Heart right ventricle (tissue), 16 donors: ENCODE data around the gene DHRS11. TPM values are rescaled to one million over a fixed set of nuclear protein-coding genes. Genes with fewer than 3 reads are reported as not detected.

Source experiments
- ATAC-seq, 8 donors: fragments of 200-7000 bp; cut with Tn5 transposase; one replicate each; pipeline ENCODE4 v1.9.1; 2020; ENCODE audit warnings: mild to moderate bottlenecking in 8 of 8, moderate library complexity in 8 of 8, moderate number of reproducible peaks in 1 of 8
- DNase-seq, 2 donors: peaks; one replicate each; pipeline ENCODE4 v3.0.0-alpha.2; 2020
- H3K27ac ChIP-seq, 10 donors: fragments of 200-600 bp; sonication (generic) in 2 of 10; one replicate each; pipeline versions ENCODE4 v1.5.0 to v1.8.0; 2020 to 2022; ENCODE audit warnings: mild to moderate bottlenecking in 3 of 10
- H3K27me3 ChIP-seq, 7 donors: fragments of 200-600 bp; one replicate each; pipeline ENCODE4 v1.8.0; 2021 to 2022; ENCODE audit warnings: mild to moderate bottlenecking in 2 of 7
- H3K36me3 ChIP-seq, 9 donors: fragments of 200-600 bp; sonication (generic) in 1 of 9; one replicate each; pipeline versions ENCODE4 v1.5.0 to v1.8.0; 2020 to 2022; ENCODE audit warnings: mild to moderate bottlenecking in 2 of 9
- H3K4me1 ChIP-seq, 9 donors: fragments of 200-600 bp; sonication (generic) in 1 of 9; one replicate each; pipeline versions ENCODE4 v1.5.0 to v1.8.0; 2020 to 2022; ENCODE audit warnings: mild to moderate bottlenecking in 4 of 9
- H3K4me3 ChIP-seq, 10 donors: fragments of 200-600 bp; sonication (generic) in 2 of 10; one replicate each; pipeline versions ENCODE4 v1.5.0 to v1.8.0; 2020 to 2022; ENCODE audit warnings: mild to moderate bottlenecking in 7 of 10, moderate library complexity in 2 of 10
- H3K9me3 ChIP-seq, 11 donors: fragments of 200-600 bp in 10 of 11; sonication (generic) in 2 of 11; one replicate each; pipeline versions ENCODE4 v1.5.0 to v1.8.0; 2013 to 2022; ENCODE audit warnings: mild to moderate bottlenecking in 2 of 11, control low read depth in 1 of 11, moderate library complexity in 1 of 11
- CTCF ChIP-seq, 9 donors: fragments of 200-600 bp; sonication (generic) in 2 of 9; IDR thresholded peaks; one replicate each; pipeline versions ENCODE4 v1.5.0 to v1.8.0; 2021 to 2022; ENCODE audit warnings: antibody characterized with exemption in 9 of 9, mild to moderate bottlenecking in 5 of 9, moderate library complexity in 1 of 9
- WGBS, 2 donors: extraction: QIAGEN DNeasy Blood & Tissue Kit; methylation state at CpG; one replicate each; pipeline ENCODE4 v1.1.7; 2013; ENCODE audit warnings: inconsistent platforms in 1 of 2; 5-methylcytosine and 5-hydroxymethylcytosine counted together
- intact Hi-C, 10 donors: fragments of 100-400 bp; cut with DNase I; formaldehyde crosslinking; loops; one replicate each; pipeline versions ENCODE4 v1.11.1 to v1.14.2; 2022
- polyA plus RNA-seq, 2 donors: library from polyadenylated mRNA; stranded (reverse); fragments of 200-250 nt; gene quantifications; one replicate each; pipeline ENCODE4 v1.2.3, GENCODE V29; 2013
- total RNA-seq, 10 donors: library from RNA; stranded (reverse); fragmentation: NEBNext Ultra II Directional in 3 of 10; extraction: Animal tissue kit (Norgen Biotek cat#: 25700) in 3 of 10; gene quantifications; one replicate each; pipeline versions ENCODE4 v1.2.1 to v1.2.4, GENCODE V29; 2021 to 2023
- donor health status: Arrhythmogenic right ventricular cardiomyopathy.
- donor health status: ischemic (EF 13 %, LVEDD 7.1; RV severe dilation, severe dysfunction).
- donor health status: healthy with polysubstance abuse.
- donor health status: DM: no; HTN: yes; CAD: no.
- donor health status: DM: no; HTN: no; CAD: no.
- donor health status: ischemic (EF 25% LVEDD 6.9; RV normal size, moderate dysfunction).
- donor health status: ischemic (EF 25% LVEDD 5.7; RV mildly dilated, moderate dysfunction).
- donor health status: healthy.
- donor health status: DM: yes; HTN: yes; CAD: no.
- donor health status: Ischemic cardiomyopathy.
- donor health status: ischemic (EF 35%, LVEDD 5.7; RV mildly dilated, moderate dysfunction).
- donor health status: nonischemic (EF 11% LVEDD 7.7; RV severe dilation, severe dysfunction).
- donor health status: DM: yes; HTN: yes; CAD: no.
- donor health status: PGD.
- donor health status: ischemic (EF 29% LVEDD 5.4; RV normal size, mild dysfunction).
- donor health status: nonischemic (EF 23%, LVEDD 6.1; RV moderate dilation, normal function).

The DHRS11 gene
- total and polyA plus RNA-seq, 12 donors = 11.0 to 24.7 (median 18.9) TPM

DNA sequence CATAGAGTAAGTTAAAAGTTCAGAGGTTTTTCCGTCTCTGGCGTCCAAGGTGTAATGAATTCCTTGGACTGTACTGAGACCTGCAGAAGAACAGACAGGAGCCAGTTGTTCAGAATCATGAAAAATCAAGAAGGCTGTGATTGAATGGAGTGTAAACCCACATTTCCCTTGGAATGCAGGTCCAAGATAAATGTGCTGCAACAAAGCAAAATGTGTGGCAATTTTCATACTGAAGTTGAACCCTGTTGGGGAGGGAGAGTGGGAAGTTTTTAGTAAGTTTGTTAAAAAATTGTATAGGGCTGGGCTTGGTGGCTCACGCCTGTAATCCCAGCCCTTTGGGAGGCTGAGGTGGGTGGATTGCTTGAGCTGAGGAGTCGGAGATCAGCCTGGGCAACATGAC lies 25.6 kb upstream of the DHRS11 start:
- TF ChIP-seq CTCF (IDR thresholded peaks at IDR 0.05) = no peak
- DNase-seq (no peak), ATAC-seq (no peak)
- H3K9me3 ChIP-seq = no peaks in the 10 kb centered on the region
- no peaks in the 10 kb centered on the region for H3K4me1 ChIP-seq
- H3K4me3 ChIP-seq = no peak overlapping the region
- H3K36me3 ChIP-seq = peaks cover 0 to 100% (median 49%) of the 10 kb centered on the region in 9 donors
- H3K27ac ChIP-seq = no peak overlapping the region
- WGBS, 2 donors = 93 to 94% methylated on average over 4 of the region's 4 CpGs
- no peaks in the 10 kb centered on the region for H3K27me3 ChIP-seq
- intact Hi-C loops = no loop called here

- ATAC-seq (no peak), DNase-seq (no peak)
- intact Hi-C loops = loop anchor here in 1 of 10 donors (10.0 kb wide), 1 partner anchor 60 kb away; no protein-coding TSS in a partner anchor
- no peaks in the 10 kb centered on the region for H3K9me3 ChIP-seq
- H3K36me3 ChIP-seq = peaks cover 0 to 93% (median 39%) of the 10 kb centered on the region in 9 donors
- H3K4me3 ChIP-seq = no peak overlapping the region
- H3K27me3 ChIP-seq = no peaks in the 10 kb centered on the region
- H3K4me1 ChIP-seq = peaks cover 0 to 11% (median 3%) of the 10 kb centered on the region in 9 donors
- H3K27ac ChIP-seq = no peak overlapping the region
- TF ChIP-seq CTCF (IDR thresholded peaks at IDR 0.05) = no peak
- 92 to 98% methylated on average over 12 of the region's 12 CpGs for WGBS, 2 donors
These were observed 16.7 kb upstream of the DHRS11 start for GRCh38 chr17:36575028-36575427.

- DNase-seq (no peak), ATAC-seq (no peak)
- intact Hi-C loops = loop anchor here in 1 of 10 donors (10.0 kb wide), 1 partner anchor 62 kb away; no protein-coding TSS in a partner anchor
- Histone ChIP-seq H3K4me1 (peaks cover 0 to 11% (median 3%) of the 10 kb centered on the region in 9 donors), H3K36me3 (peaks cover 0 to 93% (median 42%) of the 10 kb centered on the region in 9 donors), H3K9me3 (no peaks in the 10 kb centered on the region), H3K4me3 (no peak overlapping the region), H3K27ac (no peak overlapping the region), H3K27me3 (no peaks in the 10 kb centered on the region)
- 58 to 81% methylated on average over 2 of the region's 2 CpGs for WGBS, 2 donors
- TF ChIP-seq CTCF (IDR thresholded peaks at IDR 0.05) = no peak
These were observed 14.9 kb upstream of the DHRS11 start for GRCh38 chr17:36576793-36577192.

DNA sequence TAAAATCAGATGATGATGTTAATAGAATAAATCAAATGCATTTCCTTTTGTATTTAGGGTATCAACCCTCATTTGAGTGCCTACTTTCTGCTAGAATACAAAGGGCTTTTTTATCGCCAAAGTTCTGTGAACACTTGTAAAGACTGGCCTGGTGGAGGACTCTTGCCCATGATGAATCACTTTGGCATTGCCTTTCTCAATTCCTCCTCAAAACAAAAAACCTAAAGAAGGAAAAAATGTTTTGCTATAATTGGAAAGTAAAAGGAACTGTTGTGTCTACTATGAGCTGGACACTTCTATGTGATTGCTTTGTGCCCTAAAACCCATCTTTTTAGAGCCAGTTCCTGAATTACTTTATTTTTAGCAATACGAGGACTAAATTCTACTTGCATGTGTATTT lies 13.0 kb upstream of the DHRS11 start:
- peaks cover 0 to 11% (median 3%) of the 10 kb centered on the region in 9 donors for H3K4me1 ChIP-seq
- H3K4me3 ChIP-seq = no peak overlapping the region
- TF ChIP-seq CTCF (IDR thresholded peaks at IDR 0.05) = no peak
- intact Hi-C loops = loop anchor here in 1 of 10 donors (10.0 kb wide), 1 partner anchor 64 kb away; no protein-coding TSS in a partner anchor
- H3K27me3 ChIP-seq = no peaks in the 10 kb centered on the region
- DNase-seq (no peak), ATAC-seq (no peak)
- H3K9me3 ChIP-seq = no peaks in the 10 kb centered on the region
- WGBS, 2 donors = 94 to 95% methylated on average over 2 of the region's 2 CpGs
- H3K27ac ChIP-seq = no peak overlapping the region
- H3K36me3 ChIP-seq = peaks cover 0 to 93% (median 57%) of the 10 kb centered on the region in 9 donors
